Breast epithelium (tissue), 3 donors: ENCODE measurements around the gene CSH1.
"Not testable (repeated sequence)": the region's sequence is repeated elsewhere in the genome, so short reads cannot be mapped to it uniquely, and the experiment has no call there.

Source experiments
- POLR2A ChIP-seq: fragments of 450-650 bp; IDR thresholded peaks from one replicate; pipeline ENCODE4 v1.6.1; 2016; ENCODE audit warnings: antibody characterized with exemption, mild to moderate bottlenecking, moderate library complexity
- POLR2AphosphoS5 ChIP-seq, 3 donors: sonication (generic); formaldehyde crosslinking; IDR thresholded peaks; one replicate each; pipeline ENCODE4 v1.6.1; 2017; ENCODE audit warnings: antibody characterized with exemption in 3 of 3
- TF ChIP-seq, protein P1 (sequence below), 3 donors: fragments of 450-650 bp; IDR thresholded peaks; one replicate each; pipeline ENCODE4 v1.5.1; 2016 to 2017; ENCODE audit warnings: antibody characterized with exemption in 3 of 3, mild to moderate bottlenecking in 3 of 3, moderate library complexity in 3 of 3

DNA sequence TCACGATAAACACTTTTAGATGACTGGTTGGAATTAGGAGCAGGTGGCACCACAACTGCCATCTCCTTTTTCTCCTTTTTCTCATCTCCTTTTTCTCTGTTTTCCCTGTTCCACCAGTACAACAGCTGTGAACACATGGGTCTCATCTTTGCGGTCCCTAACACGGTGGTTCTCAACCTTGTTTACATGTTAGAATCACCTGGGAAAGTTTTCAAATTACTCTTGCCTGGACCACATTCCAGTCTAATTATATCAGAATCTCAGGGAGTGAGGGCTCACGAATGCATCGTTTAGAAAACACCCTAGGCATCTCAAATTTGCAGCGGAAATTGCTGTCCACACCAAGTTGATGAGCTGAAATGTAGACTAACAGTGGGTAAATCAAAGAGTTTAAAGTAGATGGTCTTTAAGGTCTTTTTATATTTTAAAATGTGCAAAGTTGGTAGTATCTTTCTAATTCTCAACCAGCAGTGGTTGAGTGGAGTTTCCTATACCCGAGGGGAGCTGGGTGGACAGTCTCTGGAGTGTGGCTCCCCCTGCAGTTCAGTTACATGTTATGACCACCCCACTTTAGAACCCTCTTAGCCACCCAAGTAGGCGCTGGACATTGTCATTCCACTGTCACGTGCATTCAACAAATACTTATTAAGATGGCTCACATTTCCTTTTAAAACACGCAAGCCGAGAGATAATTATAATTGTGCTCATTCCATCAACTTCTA, 3.9 kb downstream of the CSH1 start:
- TF ChIP-seq, protein P1, sequence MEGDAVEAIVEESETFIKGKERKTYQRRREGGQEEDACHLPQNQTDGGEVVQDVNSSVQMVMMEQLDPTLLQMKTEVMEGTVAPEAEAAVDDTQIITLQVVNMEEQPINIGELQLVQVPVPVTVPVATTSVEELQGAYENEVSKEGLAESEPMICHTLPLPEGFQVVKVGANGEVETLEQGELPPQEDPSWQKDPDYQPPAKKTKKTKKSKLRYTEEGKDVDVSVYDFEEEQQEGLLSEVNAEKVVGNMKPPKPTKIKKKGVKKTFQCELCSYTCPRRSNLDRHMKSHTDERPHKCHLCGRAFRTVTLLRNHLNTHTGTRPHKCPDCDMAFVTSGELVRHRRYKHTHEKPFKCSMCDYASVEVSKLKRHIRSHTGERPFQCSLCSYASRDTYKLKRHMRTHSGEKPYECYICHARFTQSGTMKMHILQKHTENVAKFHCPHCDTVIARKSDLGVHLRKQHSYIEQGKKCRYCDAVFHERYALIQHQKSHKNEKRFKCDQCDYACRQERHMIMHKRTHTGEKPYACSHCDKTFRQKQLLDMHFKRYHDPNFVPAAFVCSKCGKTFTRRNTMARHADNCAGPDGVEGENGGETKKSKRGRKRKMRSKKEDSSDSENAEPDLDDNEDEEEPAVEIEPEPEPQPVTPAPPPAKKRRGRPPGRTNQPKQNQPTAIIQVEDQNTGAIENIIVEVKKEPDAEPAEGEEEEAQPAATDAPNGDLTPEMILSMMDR (IDR thresholded peaks at IDR 0.05): not testable (repeated sequence)
- not testable (repeated sequence) for TF ChIP-seq POLR2AphosphoS5 (IDR thresholded peaks at IDR 0.05); POLR2A
